SK-N-SH treated with all-trans-retinoic acid at 6 μM for 48 hours (cell line): Measurements from ENCODE around the gene DCP1B.

ENCODE experiments used
- ATAC-seq: fragments of 200-7000 bp; cut with Tn5 transposase; 3 replicates; pipeline ENCODE4 v1.9.1; 2020; ENCODE audit warnings: mild to moderate bottlenecking, moderate library complexity
- ARNTL ChIP-seq: fragments of 450-650 bp; formaldehyde crosslinking; IDR thresholded peaks from 2 replicates; pipeline ENCODE4 v1.5.0; 2020; ENCODE audit warnings: low read depth, mild to moderate bottlenecking, moderate library complexity, borderline replicate concordance
- CSDC2 ChIP-seq: fragments of 250-450 bp; sonication (Bioruptor Pico); IDR thresholded peaks from 2 replicates; pipeline ENCODE4 v1.5.0; 2020; ENCODE audit warnings: mild to moderate bottlenecking, moderate library complexity
- ESRRG ChIP-seq: fragments of 250-450 bp; sonication (Bioruptor Pico); IDR thresholded peaks from 2 replicates; pipeline ENCODE4 v1.6.1; 2021; ENCODE audit warnings: mild to moderate bottlenecking
- GLIS3 ChIP-seq: fragments of 250-450 bp; sonication (Bioruptor Pico); IDR thresholded peaks from 2 replicates; pipeline ENCODE4 v1.5.0; 2020; ENCODE audit warnings: mild to moderate bottlenecking, moderate library complexity
- ISL1 ChIP-seq: fragments of 250-450 bp; sonication (Bioruptor Pico); IDR thresholded peaks from 2 replicates; pipeline ENCODE4 v2.1.2; 2022; ENCODE audit warnings: mild to moderate bottlenecking, moderate library complexity
- OSR1 ChIP-seq: fragments of 250-450 bp; sonication (Bioruptor Pico); IDR thresholded peaks from 2 replicates; pipeline ENCODE4 v1.8.0; 2022; ENCODE audit warnings: moderate library complexity, mild to moderate bottlenecking, inconsistent platforms
- RARB ChIP-seq: fragments of 250-450 bp; sonication (Bioruptor Pico); IDR thresholded peaks from 2 replicates; pipeline ENCODE4 v1.8.0; 2021; ENCODE audit warnings: mild to moderate bottlenecking, moderate library complexity
- SNAI2 ChIP-seq: fragments of 250-450 bp; sonication (Bioruptor Pico); IDR thresholded peaks from 2 replicates; pipeline ENCODE4 v1.5.0; 2020; ENCODE audit warnings: mild to moderate bottlenecking, moderate library complexity
- TCF4 ChIP-seq: fragments of 250-450 bp; sonication (Bioruptor Pico); IDR thresholded peaks from 2 replicates; pipeline ENCODE4 v1.8.0; 2021; ENCODE audit warnings: mild to moderate bottlenecking, moderate library complexity, borderline replicate concordance
- TOX ChIP-seq: fragments of 250-450 bp; sonication (Bioruptor Pico); IDR thresholded peaks from 2 replicates; pipeline ENCODE4 v1.8.0; 2021; ENCODE audit warnings: mild to moderate bottlenecking, moderate library complexity, borderline replicate concordance
- ZFP3 ChIP-seq: fragments of 250-450 bp; sonication (Bioruptor Pico); IDR thresholded peaks from 2 replicates; pipeline ENCODE4 v1.5.0; 2020; ENCODE audit warnings: mild to moderate bottlenecking, moderate library complexity
- ZFP30 ChIP-seq: fragments of 450-650 bp; formaldehyde crosslinking; IDR thresholded peaks from 2 replicates; pipeline ENCODE4 v1.5.0; 2022; ENCODE audit warnings: mild to moderate bottlenecking, moderate library complexity
- ZNF565 ChIP-seq: fragments of 450-650 bp; formaldehyde crosslinking; conservative IDR thresholded peaks from 2 replicates; pipeline ENCODE4 v1.5.0; 2020; ENCODE audit warnings: low read depth, mild to moderate bottlenecking, moderate library complexity
- ZNF8 ChIP-seq: fragments of 450-650 bp; formaldehyde crosslinking; IDR thresholded peaks from 2 replicates; pipeline ENCODE4 v1.5.0; 2020; ENCODE audit warnings: mild to moderate bottlenecking, moderate library complexity
- TF ChIP-seq, protein P1 (sequence below): fragments of 250-450 bp; sonication (Bioruptor Pico); IDR thresholded peaks from 2 replicates; pipeline ENCODE4 v1.8.0; 2020; ENCODE audit warnings: mild to moderate bottlenecking, moderate library complexity, borderline replicate concordance
- TF ChIP-seq, protein P2 (sequence below): fragments of 250-450 bp; sonication (Bioruptor Pico); IDR thresholded peaks from 2 replicates; pipeline ENCODE4 v1.8.0; 2021; ENCODE audit warnings: low read depth, mild to moderate bottlenecking, moderate library complexity, borderline replicate concordance
- TF ChIP-seq, protein P3 (sequence below): fragments of 250-450 bp; sonication (Bioruptor Pico); IDR thresholded peaks from 2 replicates; pipeline ENCODE4 v1.5.0; 2020; ENCODE audit warnings: mild to moderate bottlenecking, moderate library complexity
- TF ChIP-seq, protein P4 (sequence below): fragments of 250-450 bp; sonication (Bioruptor Pico); IDR thresholded peaks from 2 replicates; pipeline ENCODE4 v1.5.1; 2021; ENCODE audit warnings: mild to moderate bottlenecking, moderate library complexity

The DCP1B gene

DNA sequence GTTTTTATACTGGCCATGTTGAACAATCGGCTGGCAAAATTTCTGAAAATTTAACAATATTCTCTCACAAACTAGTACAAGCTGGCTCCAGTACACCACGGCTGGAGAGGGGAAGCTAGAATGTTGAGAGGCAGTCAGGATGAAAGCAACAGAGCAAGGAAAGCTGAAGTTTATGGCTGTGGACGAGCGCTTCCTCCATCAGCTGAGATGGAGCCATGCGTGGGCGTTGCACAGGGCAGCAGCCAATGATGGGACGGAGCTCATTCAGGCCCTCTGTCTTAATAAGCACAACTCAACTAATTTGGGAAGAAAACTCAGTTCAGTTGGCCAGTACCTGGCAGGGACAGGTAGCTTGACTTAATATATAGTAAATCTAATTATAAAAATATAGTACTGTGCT, 14.1 kb upstream of the DCP1B start:
- ATAC-seq = no peak

GRCh38 chr12:2017546-2018337, 13.5 kb upstream of the DCP1B start:
- ATAC-seq = no peak
- TF ChIP-seq ZFP3 (CRISPR knock-in tag) = no peak

More for the DNA sequence above, 14.1 kb upstream of the DCP1B start:
- TF ChIP-seq ZFP30 (no peak), GLIS3 (CRISPR knock-in tag) (no peak), ISL1 (CRISPR knock-in tag) (no peak), TCF4 (CRISPR knock-in tag) (no peak), RARB (CRISPR knock-in tag) (no peak), ESRRG (CRISPR knock-in tag) (no peak), ZNF565 (no peak)
- TF ChIP-seq, protein P1, sequence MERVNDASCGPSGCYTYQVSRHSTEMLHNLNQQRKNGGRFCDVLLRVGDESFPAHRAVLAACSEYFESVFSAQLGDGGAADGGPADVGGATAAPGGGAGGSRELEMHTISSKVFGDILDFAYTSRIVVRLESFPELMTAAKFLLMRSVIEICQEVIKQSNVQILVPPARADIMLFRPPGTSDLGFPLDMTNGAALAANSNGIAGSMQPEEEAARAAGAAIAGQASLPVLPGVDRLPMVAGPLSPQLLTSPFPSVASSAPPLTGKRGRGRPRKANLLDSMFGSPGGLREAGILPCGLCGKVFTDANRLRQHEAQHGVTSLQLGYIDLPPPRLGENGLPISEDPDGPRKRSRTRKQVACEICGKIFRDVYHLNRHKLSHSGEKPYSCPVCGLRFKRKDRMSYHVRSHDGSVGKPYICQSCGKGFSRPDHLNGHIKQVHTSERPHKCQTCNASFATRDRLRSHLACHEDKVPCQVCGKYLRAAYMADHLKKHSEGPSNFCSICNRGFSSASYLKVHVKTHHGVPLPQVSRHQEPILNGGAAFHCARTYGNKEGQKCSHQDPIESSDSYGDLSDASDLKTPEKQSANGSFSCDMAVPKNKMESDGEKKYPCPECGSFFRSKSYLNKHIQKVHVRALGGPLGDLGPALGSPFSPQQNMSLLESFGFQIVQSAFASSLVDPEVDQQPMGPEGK (CRISPR knock-in tag) = no peak
- TF ChIP-seq, protein P2, sequence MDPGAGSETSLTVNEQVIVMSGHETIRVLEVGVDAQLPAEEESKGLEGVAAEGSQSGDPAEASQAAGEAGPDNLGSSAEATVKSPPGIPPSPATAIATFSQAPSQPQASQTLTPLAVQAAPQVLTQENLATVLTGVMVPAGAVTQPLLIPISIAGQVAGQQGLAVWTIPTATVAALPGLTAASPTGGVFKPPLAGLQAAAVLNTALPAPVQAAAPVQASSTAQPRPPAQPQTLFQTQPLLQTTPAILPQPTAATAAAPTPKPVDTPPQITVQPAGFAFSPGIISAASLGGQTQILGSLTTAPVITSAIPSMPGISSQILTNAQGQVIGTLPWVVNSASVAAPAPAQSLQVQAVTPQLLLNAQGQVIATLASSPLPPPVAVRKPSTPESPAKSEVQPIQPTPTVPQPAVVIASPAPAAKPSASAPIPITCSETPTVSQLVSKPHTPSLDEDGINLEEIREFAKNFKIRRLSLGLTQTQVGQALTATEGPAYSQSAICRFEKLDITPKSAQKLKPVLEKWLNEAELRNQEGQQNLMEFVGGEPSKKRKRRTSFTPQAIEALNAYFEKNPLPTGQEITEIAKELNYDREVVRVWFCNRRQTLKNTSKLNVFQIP (CRISPR knock-in tag) = no peak
- TF ChIP-seq, protein P3, sequence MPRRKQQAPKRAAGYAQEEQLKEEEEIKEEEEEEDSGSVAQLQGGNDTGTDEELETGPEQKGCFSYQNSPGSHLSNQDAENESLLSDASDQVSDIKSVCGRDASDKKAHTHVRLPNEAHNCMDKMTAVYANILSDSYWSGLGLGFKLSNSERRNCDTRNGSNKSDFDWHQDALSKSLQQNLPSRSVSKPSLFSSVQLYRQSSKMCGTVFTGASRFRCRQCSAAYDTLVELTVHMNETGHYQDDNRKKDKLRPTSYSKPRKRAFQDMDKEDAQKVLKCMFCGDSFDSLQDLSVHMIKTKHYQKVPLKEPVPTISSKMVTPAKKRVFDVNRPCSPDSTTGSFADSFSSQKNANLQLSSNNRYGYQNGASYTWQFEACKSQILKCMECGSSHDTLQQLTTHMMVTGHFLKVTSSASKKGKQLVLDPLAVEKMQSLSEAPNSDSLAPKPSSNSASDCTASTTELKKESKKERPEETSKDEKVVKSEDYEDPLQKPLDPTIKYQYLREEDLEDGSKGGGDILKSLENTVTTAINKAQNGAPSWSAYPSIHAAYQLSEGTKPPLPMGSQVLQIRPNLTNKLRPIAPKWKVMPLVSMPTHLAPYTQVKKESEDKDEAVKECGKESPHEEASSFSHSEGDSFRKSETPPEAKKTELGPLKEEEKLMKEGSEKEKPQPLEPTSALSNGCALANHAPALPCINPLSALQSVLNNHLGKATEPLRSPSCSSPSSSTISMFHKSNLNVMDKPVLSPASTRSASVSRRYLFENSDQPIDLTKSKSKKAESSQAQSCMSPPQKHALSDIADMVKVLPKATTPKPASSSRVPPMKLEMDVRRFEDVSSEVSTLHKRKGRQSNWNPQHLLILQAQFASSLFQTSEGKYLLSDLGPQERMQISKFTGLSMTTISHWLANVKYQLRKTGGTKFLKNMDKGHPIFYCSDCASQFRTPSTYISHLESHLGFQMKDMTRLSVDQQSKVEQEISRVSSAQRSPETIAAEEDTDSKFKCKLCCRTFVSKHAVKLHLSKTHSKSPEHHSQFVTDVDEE = no peak

- ATAC-seq = no peak
Measured at GRCh38 chr12:2016862-2017545, 12.7 kb upstream of the DCP1B start.

More at GRCh38 chr12:2016862-2017545, 12.7 kb upstream of the DCP1B start:
- TF ChIP-seq ZFP30 = no peak
- TF ChIP-seq ESRRG (CRISPR knock-in tag) = no peak
- no peak for TF ChIP-seq CSDC2 (CRISPR knock-in tag)
- no peak for TF ChIP-seq TCF4 (CRISPR knock-in tag)
- TF ChIP-seq SNAI2 = no peak
- TF ChIP-seq, protein P2 (CRISPR knock-in tag) = no peak
- no peak for TF ChIP-seq TOX
- TF ChIP-seq ZNF8 (CRISPR knock-in tag) = no peak
- no peak for TF ChIP-seq OSR1 (CRISPR knock-in tag)
- no peak for TF ChIP-seq ARNTL (CRISPR knock-in tag)
- TF ChIP-seq ZFP3 (CRISPR knock-in tag) = no peak
- TF ChIP-seq, protein P4, sequence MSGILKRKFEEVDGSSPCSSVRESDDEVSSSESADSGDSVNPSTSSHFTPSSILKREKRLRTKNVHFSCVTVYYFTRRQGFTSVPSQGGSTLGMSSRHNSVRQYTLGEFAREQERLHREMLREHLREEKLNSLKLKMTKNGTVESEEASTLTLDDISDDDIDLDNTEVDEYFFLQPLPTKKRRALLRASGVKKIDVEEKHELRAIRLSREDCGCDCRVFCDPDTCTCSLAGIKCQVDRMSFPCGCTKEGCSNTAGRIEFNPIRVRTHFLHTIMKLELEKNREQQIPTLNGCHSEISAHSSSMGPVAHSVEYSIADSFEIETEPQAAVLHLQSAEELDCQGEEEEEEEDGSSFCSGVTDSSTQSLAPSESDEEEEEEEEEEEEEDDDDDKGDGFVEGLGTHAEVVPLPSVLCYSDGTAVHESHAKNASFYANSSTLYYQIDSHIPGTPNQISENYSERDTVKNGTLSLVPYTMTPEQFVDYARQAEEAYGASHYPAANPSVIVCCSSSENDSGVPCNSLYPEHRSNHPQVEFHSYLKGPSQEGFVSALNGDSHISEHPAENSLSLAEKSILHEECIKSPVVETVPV (CRISPR knock-in tag) = no peak
